Type B pancreatic cell (in vitro differentiated cells): ENCODE results near the gene MT1E. TPM values are rescaled to one million over a fixed set of nuclear protein-coding genes. Genes with fewer than 3 reads are reported as not detected.

ENCODE experiments used
- DNase-seq: peaks from one replicate; pipeline ENCODE4 v3.0.0; 2021; ENCODE audit warnings: mixed read lengths; ENCODE audit not compliant: unreplicated experiment; ENCODE audit errors: extremely low spot score
- H3K27ac Mint-ChIP-seq: 2 replicates; pipeline ENCODE4 v1.8.0; 2021; ENCODE audit warnings: mild to moderate bottlenecking, mixed read lengths
- H3K27me3 Mint-ChIP-seq: 2 replicates; pipeline ENCODE4 v1.8.0; 2021; ENCODE audit warnings: mixed read lengths
- H3K36me3 Mint-ChIP-seq: 2 replicates; pipeline ENCODE4 v1.8.0; 2021; ENCODE audit warnings: mixed read lengths
- H3K4me1 Mint-ChIP-seq: one replicate; pipeline ENCODE4 v1.8.0; 2021; ENCODE audit warnings: mixed read lengths; ENCODE audit not compliant: unreplicated experiment
- H3K4me3 Mint-ChIP-seq: 2 replicates; pipeline ENCODE4 v1.8.0; 2021; ENCODE audit warnings: mild to moderate bottlenecking, mixed read lengths
- H3K9me3 Mint-ChIP-seq: 2 replicates; pipeline ENCODE4 v1.8.0; 2021; ENCODE audit warnings: mixed read lengths
- CTCF ChIP-seq: fragments of 200-600 bp; sonication (generic); conservative IDR thresholded peaks from 2 replicates; pipeline ENCODE4 v1.5.0; 2021; ENCODE audit warnings: antibody characterized with exemption, mild to moderate bottlenecking
- total RNA-seq: library from RNA; stranded (reverse); gene quantifications from 2 replicates; pipeline ENCODE4 v1.2.1, GENCODE V29; 2021; ENCODE audit warnings: low replicate concordance

MT1E gene
- total RNA-seq, 1 donor from 2014 or later: 7.8 TPM

GRCh38 chr16:56630134-56630533, 4.6 kb downstream of the MT1E start:
- Mint-ChIP-seq H3K27ac (peak overlapping the region; percentile 1), H3K4me3 (no peak overlapping the region), H3K27me3 (peaks cover 88% of the 10 kb centered on the region), H3K36me3 (no peaks in the 10 kb centered on the region), H3K9me3 (no peaks in the 10 kb centered on the region), H3K4me1 (peaks cover 10% of the 10 kb centered on the region)
- TF ChIP-seq CTCF: no peak
- no peak for DNase-seq

DNA sequence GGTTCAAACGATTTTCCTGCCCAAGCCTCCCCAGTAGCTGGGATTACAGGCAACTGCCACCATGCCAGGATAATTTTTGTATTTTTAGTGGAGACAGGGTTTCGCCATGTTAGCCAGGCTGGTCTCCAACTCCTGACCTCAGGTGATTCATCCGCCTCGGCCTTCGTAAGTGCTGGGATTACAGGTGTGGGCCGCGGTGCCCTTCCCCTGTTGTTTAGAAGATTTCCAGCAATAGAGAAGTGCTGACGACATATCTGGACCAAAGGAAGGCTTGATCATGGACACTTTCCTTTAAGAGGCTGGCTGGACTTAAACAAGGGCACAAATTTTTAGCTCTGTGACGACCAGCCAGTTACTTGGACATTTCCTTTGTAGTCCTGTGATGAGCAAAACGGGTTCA, 5.6 kb downstream of the MT1E start:
- Mint-ChIP-seq H3K27ac (no peak overlapping the region), H3K27me3 (peaks cover 88% of the 10 kb centered on the region), H3K4me3 (peak overlapping the region; percentile 85), H3K4me1 (peaks cover 7% of the 10 kb centered on the region), H3K36me3 (no peaks in the 10 kb centered on the region), H3K9me3 (no peaks in the 10 kb centered on the region)
- no peak for DNase-seq
- no peak for TF ChIP-seq CTCF

DNA sequence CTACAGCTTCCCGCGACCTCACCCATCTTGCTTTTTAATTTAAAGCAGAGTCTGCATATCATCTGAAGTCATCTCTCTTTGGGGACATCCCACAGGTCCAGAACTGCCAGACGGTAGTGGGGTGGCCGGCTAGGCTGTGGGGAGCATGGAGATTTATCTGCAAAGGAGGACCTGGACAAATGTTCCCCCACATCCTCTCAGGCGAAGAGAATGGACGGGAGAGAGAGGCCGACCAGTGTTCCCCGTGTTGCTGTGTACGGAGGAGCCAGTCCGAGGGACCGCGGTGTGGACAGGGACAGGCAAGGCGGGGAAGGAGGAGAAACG, 6.2 kb downstream of the MT1E start:
- TF ChIP-seq CTCF: no peak
- H3K9me3 Mint-ChIP-seq: no peaks in the 10 kb centered on the region
- H3K4me3 Mint-ChIP-seq: peak overlapping the region; percentile 85
- no peak for DNase-seq
- H3K27ac Mint-ChIP-seq: no peak overlapping the region
- peaks cover 88% of the 10 kb centered on the region for H3K27me3 Mint-ChIP-seq
- no peaks in the 10 kb centered on the region for H3K36me3 Mint-ChIP-seq
- H3K4me1 Mint-ChIP-seq: peaks cover 7% of the 10 kb centered on the region

- DNase-seq: no peak
- peak within 1 kb of the TSS; percentile 85 for H3K4me3 Mint-ChIP-seq
- H3K9me3 Mint-ChIP-seq: no peaks in the 10 kb centered on the region
- no peaks in the 10 kb centered on the region for H3K36me3 Mint-ChIP-seq
- H3K27me3 Mint-ChIP-seq: peaks cover 88% of the 10 kb centered on the region
- no peak for TF ChIP-seq CTCF
- peaks cover 7% of the 10 kb centered on the region for H3K4me1 Mint-ChIP-seq
- no peak within 1 kb of the TSS for H3K27ac Mint-ChIP-seq
These were observed 6.7 kb downstream of the MT1E start, which contains the start of gene MT1M for GRCh38 chr16:56632156-56632847. Gene MT1M (plus strand): TSS chr16:56632659. CDS start chr16:56632732, 73 bp downstream.

- Mint-ChIP-seq H3K9me3 (no peaks in the 10 kb centered on the region), H3K36me3 (no peaks in the 10 kb centered on the region), H3K27ac (no peak overlapping the region), H3K4me1 (peaks cover 10% of the 10 kb centered on the region), H3K27me3 (peaks cover 93% of the 10 kb centered on the region), H3K4me3 (peak overlapping the region; percentile 67)
- no peak for TF ChIP-seq CTCF
- no peak for DNase-seq
These were observed 7.3 kb downstream of the MT1E start for GRCh38 chr16:56632848-56633365.
